GM10266 (cell line): Measurements from ENCODE around the gene SSX4B.
"Not testable (repeated sequence)": the region's sequence is repeated elsewhere in the genome, so short reads cannot be mapped to it uniquely, and the experiment has no call there.

Experiments
- DNase-seq: peaks from one replicate; pipeline ENCODE4 v3.0.0; 2012; ENCODE audit errors: extremely low spot score
- TF ChIP-seq, protein P1 (sequence below): IDR thresholded peaks from 2 replicates; pipeline ENCODE4 v1.5.1; 2012; ENCODE audit warnings: mild to moderate bottlenecking, low read depth; ENCODE audit not compliant: control insufficient read depth, insufficient read depth; ENCODE audit errors: missing control alignments

SSX4B gene

DNA sequence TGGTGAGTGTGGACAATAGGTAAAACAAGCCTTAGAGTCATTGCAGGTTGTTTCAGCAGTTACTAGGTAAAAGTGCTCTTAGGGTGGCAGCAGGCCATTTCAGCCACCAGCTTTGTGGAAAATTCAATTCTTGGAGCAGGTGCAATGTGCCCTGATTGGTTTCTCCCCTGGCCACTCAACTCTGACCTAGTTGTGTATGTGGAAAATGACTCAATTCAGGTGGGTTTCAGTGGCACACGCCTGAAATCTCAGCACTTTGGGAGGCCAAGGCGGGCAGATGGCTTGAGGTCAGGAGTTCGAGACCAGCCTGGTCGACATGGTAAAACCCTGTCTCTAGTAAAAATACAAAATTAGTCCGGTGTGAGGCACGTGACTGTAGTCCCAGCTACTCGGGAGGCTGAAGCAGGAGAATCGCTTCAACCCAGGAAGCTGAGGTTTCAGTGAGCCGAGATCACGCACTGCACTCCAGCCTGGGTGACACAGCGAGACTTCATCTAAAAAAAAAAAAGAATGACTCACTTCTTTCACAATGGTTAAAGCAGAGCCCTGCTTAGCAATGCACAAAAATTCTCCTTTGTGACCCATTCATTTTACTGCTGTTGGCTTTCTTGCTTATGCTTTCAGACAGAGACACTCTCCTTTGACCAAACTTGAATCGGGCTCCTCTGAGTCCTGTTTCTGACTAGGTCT, 15.4 kb upstream of the SSX4B start:
- not testable (repeated sequence) for DNase-seq

DNA sequence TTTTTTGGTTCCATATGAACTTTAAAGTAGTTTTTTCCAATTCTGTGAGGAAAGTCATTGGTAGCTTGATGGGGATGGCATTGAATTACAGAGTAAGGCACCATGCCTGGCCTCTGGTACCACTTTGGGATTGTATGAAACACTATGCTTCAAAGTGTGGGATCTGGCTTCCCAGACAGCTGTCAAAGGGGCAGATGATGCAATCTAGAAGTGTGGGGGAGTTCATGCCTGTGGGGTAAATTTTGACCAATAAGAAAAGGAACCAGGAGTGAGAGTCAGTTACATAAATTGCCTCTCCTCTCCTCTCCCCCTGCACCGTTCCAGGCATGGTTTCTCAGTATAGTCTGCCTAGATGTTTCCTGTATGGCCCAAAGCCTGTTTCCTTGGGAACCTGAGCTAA, 13.9 kb downstream of the SSX4B start:
- not testable (repeated sequence) for DNase-seq

DNA sequence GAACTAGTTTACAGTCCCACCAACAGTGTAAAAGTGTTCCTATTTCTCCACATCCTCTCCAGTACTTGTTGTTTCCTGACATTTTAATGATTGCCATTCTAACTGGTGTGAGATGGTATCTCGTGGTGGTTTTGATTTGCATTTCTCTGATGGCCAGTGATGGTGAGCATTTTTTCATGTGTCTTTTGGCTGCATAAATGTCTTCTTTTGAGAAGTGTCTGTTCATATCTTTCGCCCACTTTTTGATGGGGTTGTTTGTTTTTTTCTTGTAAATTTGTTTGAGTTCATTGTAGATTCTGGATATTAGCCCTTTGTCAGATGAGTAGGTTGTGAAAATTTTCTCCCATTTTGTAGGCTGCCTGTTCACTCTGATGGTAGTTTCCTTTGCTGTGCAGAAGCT, 14.8 kb downstream of the SSX4B start:
- DNase-seq: not testable (repeated sequence)

DNA sequence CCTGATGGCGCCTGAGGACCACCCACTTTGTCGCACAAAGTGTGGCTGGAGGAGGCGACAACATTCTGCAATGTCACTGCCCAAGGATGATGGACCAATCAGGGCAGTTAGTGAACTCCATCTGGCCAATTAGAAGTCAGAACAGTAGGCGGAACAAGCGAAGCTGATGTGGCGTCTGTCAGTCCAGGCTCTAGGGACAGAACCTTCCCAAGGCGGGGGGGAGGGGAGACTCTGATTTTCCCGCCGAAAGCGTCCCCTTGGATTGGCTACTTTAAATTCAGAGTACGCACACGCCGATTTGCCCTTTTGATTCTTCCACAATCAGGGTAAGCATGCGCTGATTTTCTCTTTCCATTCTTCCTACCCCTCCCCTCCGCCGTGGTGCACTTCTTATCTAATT, 28.5 kb downstream of the SSX4B start, which contains the start of gene SSX4:
TSS of gene SSX4 (plus strand) at position 301 of the 400 bp plus-strand sequence. CDS start 515 bp downstream, outside the sequence.
- DNase-seq: not testable (repeated sequence)

DNA sequence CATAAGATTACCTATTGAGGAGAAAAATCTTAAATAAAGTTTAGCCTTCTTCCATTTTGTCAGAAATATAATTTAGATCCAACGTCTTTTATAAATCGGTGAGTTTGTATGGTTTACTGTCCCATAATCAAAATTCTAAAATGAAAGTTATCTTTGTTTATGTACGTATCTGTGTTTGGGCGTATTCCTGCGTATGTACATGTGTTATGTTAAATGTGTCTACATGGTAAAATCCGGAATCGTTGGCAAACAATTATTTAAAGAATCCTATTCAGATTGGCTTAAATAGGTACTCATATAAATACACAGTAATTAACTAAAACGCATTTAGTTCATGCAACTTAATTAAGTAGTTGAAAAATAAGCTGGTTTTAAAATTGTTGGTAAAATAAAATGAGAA, 41.4 kb downstream of the SSX4B start:
- DNase-seq: not testable (repeated sequence)

DNA sequence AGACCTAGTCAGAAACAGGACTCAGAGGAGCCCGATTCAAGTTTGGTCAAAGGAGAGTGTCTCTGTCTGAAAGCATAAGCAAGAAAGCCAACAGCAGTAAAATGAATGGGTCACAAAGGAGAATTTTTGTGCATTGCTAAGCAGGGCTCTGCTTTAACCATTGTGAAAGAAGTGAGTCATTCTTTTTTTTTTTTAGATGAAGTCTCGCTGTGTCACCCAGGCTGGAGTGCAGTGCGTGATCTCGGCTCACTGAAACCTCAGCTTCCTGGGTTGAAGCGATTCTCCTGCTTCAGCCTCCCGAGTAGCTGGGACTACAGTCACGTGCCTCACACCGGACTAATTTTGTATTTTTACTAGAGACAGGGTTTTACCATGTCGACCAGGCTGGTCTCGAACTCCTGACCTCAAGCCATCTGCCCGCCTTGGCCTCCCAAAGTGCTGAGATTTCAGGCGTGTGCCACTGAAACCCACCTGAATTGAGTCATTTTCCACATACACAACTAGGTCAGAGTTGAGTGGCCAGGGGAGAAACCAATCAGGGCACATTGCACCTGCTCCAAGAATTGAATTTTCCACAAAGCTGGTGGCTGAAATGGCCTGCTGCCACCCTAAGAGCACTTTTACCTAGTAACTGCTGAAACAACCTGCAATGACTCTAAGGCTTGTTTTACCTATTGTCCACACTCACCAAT, 43.9 kb downstream of the SSX4B start:
- DNase-seq: not testable (repeated sequence)

DNA sequence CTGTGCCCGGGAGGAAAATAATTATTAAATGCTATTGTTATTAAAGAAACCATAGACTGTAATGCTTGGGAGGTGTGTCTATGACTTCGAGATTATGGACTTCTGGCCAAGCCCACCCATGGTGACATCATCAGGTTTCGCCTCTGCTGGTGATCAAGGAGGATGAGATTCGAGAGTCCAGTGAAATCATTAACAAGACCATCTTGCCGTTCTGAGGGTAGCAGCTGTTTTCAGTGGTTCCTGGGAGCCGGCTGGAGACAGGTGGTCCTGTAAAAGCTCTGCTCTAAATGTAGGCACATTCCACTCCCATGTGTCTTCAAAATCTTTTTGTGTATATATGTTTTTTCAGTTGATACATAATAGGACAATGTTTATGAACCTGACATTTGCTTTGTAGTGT, 52.5 kb downstream of the SSX4B start:
- DNase-seq: not testable (repeated sequence)

DNA sequence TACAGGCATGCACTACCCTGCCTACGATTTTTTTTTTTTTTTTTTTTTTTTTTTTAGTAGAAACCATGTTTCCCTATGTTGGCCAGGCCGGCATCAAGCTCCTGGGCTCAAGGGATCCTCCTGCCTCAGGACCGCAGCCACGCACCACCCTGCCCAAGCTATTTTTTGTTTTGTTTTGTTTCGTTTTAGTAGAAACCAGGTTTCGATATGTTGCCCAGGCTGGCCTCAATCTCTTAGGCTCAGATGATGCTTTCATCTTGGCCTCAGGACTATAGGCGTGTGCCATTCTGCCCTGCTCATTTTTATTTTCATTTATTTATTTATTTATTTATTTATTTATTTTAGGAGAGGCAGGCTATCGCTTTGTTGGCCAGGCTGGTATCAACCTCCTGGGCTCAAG, 54.1 kb downstream of the SSX4B start:
- no peak for DNase-seq
- TF ChIP-seq, protein P1, sequence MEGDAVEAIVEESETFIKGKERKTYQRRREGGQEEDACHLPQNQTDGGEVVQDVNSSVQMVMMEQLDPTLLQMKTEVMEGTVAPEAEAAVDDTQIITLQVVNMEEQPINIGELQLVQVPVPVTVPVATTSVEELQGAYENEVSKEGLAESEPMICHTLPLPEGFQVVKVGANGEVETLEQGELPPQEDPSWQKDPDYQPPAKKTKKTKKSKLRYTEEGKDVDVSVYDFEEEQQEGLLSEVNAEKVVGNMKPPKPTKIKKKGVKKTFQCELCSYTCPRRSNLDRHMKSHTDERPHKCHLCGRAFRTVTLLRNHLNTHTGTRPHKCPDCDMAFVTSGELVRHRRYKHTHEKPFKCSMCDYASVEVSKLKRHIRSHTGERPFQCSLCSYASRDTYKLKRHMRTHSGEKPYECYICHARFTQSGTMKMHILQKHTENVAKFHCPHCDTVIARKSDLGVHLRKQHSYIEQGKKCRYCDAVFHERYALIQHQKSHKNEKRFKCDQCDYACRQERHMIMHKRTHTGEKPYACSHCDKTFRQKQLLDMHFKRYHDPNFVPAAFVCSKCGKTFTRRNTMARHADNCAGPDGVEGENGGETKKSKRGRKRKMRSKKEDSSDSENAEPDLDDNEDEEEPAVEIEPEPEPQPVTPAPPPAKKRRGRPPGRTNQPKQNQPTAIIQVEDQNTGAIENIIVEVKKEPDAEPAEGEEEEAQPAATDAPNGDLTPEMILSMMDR: no peak

DNA sequence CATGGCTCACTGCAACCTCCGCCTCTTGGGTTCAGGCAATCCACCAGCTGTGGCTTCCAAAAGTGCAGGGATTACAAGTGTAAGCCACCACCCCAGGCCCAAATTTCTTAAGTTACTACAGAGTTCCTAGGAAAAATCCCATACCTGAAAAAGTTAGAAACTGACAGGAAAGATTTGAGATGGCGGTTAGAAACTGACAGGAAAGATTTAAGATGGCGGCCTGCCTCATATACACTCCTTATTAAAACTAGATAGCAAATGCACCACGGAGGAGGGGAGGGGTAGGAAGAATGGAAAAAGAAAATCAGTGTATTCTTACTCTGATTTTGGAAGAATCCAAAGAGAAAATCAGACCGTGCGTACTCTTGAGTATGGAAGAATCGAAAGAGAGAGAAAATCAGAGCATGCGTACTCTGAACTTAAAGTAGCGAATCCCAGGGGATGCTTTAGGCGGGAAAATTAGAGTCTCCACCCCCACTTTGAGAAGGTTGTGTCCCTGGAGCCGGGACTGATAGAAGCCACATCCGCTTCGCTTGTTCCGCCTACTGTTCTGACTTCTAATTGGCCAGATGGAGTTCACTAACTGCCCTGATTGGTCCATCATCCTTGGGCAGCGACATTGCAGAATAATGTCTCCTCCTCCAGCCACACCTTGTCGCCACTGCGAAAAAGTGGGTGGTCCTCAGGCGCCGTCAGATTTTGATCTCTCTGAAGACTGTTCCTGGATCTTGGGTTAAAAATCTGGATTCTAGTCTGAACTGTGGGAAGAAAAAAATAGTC, 55.3 kb downstream of the SSX4B start, which contains the start of gene SSX3:
TSS of gene SSX3 (minus strand) at position 389 of the 780 bp plus-strand sequence. CDS start 1,454 bp downstream, outside the sequence.
- DNase-seq: not testable (repeated sequence)
